Transverse colon (tissue), 3 donors: Measurements from ENCODE around the gene BACH2.

Experiments used
- EP300 ChIP-seq: sonication (generic); formaldehyde crosslinking; IDR thresholded peaks from one replicate; pipeline ENCODE4 v1.6.1; 2017; ENCODE audit warnings: antibody characterized with exemption, low read depth
- POLR2A ChIP-seq: fragments of 450-650 bp; IDR thresholded peaks from one replicate; pipeline ENCODE4 v1.6.1; 2016; ENCODE audit warnings: antibody characterized with exemption, mild to moderate bottlenecking, moderate library complexity
- POLR2AphosphoS5 ChIP-seq, 3 donors: sonication (generic); formaldehyde crosslinking; IDR thresholded peaks; one replicate each; pipeline ENCODE4 v1.6.1; 2016; ENCODE audit warnings: antibody characterized with exemption in 3 of 3

- TF ChIP-seq POLR2AphosphoS5 (IDR thresholded peaks at IDR 0.05): no peak
- TF ChIP-seq EP300: no peak
- no peak for TF ChIP-seq POLR2A
These were observed 347.8 kb downstream of the BACH2 start for GRCh38 chr6:89948876-89949275.
